Naive thymus-derived CD4-positive, alpha-beta T cell (primary cell): ENCODE results near the gene MKX. TPM values are rescaled to one million over a fixed set of nuclear protein-coding genes. Genes with fewer than 3 reads are reported as not detected.

Source experiments
- ATAC-seq: fragments of 150-1000 bp; cut with Tn5 transposase; 2 replicates; pipeline ENCODE4 v1.10.0; 2021; ENCODE audit warnings: mild to moderate bottlenecking, moderate library complexity
- CTCF ChIA-PET: fragments of 350-600 bp; sonication (Branson Sonifier 250); formaldehyde crosslinking; loops from one replicate; lab custom pipeline; 2021; ENCODE audit warnings: antibody characterized with exemption; lab: Charles Lee
- POLR2A ChIA-PET: fragments of 350-600 bp; sonication (Branson Sonifier 250); formaldehyde crosslinking; loops from one replicate; lab custom pipeline; 2021; ENCODE audit warnings: antibody characterized with exemption, inconsistent platforms; lab: Charles Lee
- DNase-seq, 9 donors: peaks; one replicate each; pipeline versions ENCODE4 v3.0.0 to v3.0.0-alpha.2; 2020 to 2022; ENCODE audit warnings: mixed read lengths in 1 of 9
- H3K27ac ChIP-seq: one replicate; pipeline ENCODE4 v1.7.0; 2013; ENCODE audit warnings: mild to moderate bottlenecking, low read depth, low read length, moderate library complexity
- H3K27me3 ChIP-seq, 2 donors: one replicate each; pipeline ENCODE4 v1.7.0; 2013; ENCODE audit warnings: low read length in 2 of 2, mild to moderate bottlenecking in 2 of 2, moderate library complexity in 2 of 2; ENCODE audit not compliant: control insufficient read depth in 2 of 2, insufficient read depth in 2 of 2
- H3K36me3 ChIP-seq, 3 experiments: 1 replicate in 2 of 3; 2 replicates in 1 of 3; pipeline ENCODE4 v1.7.0; 2013; ENCODE audit warnings: low read length in 3 of 3, mild to moderate bottlenecking in 3 of 3, moderate library complexity in 1 of 3; ENCODE audit not compliant: insufficient read depth in 3 of 3, control insufficient read depth in 2 of 3
- H3K4me1 ChIP-seq, 2 donors: one replicate each; pipeline ENCODE4 v1.7.0; 2013; ENCODE audit warnings: low read length in 2 of 2, mild to moderate bottlenecking in 2 of 2, moderate library complexity in 1 of 2; ENCODE audit not compliant: control insufficient read depth in 2 of 2, insufficient read depth in 2 of 2
- H3K4me3 ChIP-seq: 2 replicates; pipeline ENCODE4 v1.7.0; 2013; ENCODE audit warnings: mild to moderate bottlenecking, low read length
- H3K9me3 ChIP-seq, 3 experiments: 1 replicate in 2 of 3; 2 replicates in 1 of 3; pipeline ENCODE4 v1.7.0; 2013; ENCODE audit warnings: low read length in 3 of 3; ENCODE audit not compliant: control insufficient read depth in 2 of 3
- H3K27ac Mint-ChIP-seq, 9 donors: one replicate each; pipeline ENCODE4 v1.8.0; 2020 to 2022; ENCODE audit warnings: mixed read lengths in 9 of 9, mild to moderate bottlenecking in 8 of 9, moderate library complexity in 5 of 9, inconsistent platforms in 2 of 9
- H3K27me3 Mint-ChIP-seq, 5 donors: one replicate each; pipeline ENCODE4 v1.8.0; 2021 to 2022; ENCODE audit warnings: mixed read lengths in 5 of 5, mild to moderate bottlenecking in 1 of 5
- H3K36me3 Mint-ChIP-seq, 5 donors: one replicate each; pipeline ENCODE4 v1.8.0; 2020 to 2022; ENCODE audit warnings: mixed read lengths in 5 of 5, mild to moderate bottlenecking in 3 of 5, inconsistent platforms in 1 of 5
- H3K4me1 Mint-ChIP-seq, 7 donors: one replicate each; pipeline ENCODE4 v1.8.0; 2020 to 2022; ENCODE audit warnings: mixed read lengths in 7 of 7, mild to moderate bottlenecking in 3 of 7, inconsistent platforms in 1 of 7
- H3K4me3 Mint-ChIP-seq, 10 donors: one replicate each; pipeline ENCODE4 v1.8.0; 2020 to 2022; ENCODE audit warnings: mild to moderate bottlenecking in 10 of 10, mixed read lengths in 10 of 10, moderate library complexity in 6 of 10, inconsistent platforms in 2 of 10
- H3K9me3 Mint-ChIP-seq, 11 donors: one replicate each; pipeline ENCODE4 v1.8.0; 2020 to 2022; ENCODE audit warnings: mixed read lengths in 11 of 11, mild to moderate bottlenecking in 4 of 11, inconsistent platforms in 1 of 11, moderate library complexity in 1 of 11
- intact Hi-C, 2 donors: fragments of 100-400 bp; cut with micrococcal nuclease; formaldehyde crosslinking; loops; one replicate each; pipeline ENCODE4 v1.15.1; 2023
- polyA plus RNA-seq, 2 donors: library from polyadenylated mRNA; unstranded; fragments of 300-500 nt; fragmentation: Illumina TruSeq; gene quantifications; one replicate each; pipeline ENCODE4 v1.2.3, GENCODE V29; 2021
- total RNA-seq, 6 experiments: library from RNA in 5 of 6; stranded (reverse) in 5 of 6; gene quantifications; 1 replicate in 5 of 6; 2 replicates in 1 of 6; pipeline ENCODE4 v1.2.3 and lab custom pipeline; 2021 to 2026

The MKX gene
- total and polyA plus RNA-seq, 7 experiments from 2014 or later = not detected

DNA sequence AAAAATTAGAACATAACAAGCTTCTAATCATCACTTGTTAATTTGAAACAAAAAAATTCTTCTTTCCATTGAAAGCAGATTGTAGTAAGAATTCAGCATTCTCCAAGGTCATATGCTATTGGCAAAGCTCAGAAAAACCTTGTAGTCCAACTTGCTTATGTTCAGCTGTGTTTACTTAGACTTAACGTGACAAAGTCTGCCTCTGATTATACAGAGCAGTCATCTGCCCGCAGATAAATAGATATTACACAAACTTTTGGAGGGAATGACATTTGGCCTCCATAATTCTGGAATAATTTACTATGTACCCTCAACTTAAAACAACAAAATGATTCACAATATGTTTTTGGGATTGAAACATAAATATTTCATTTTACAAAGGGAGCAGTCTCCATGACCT, 45.8 kb downstream of the MKX start:
- Histone ChIP-seq H3K27me3 (no peaks in the 10 kb centered on the region), H3K4me1 (no peaks in the 10 kb centered on the region), H3K27ac (no peak overlapping the region), H3K36me3 (no peaks in the 10 kb centered on the region), H3K9me3 (no peaks in the 10 kb centered on the region), H3K4me3 (no peak overlapping the region)
- H3K4me1 Mint-ChIP-seq = no peaks in the 10 kb centered on the region
- POLR2A ChIA-PET = no interaction called here
- H3K27me3 Mint-ChIP-seq = peaks cover 12 to 34% (median 18%) of the 10 kb centered on the region in 5 donors
- H3K4me3 Mint-ChIP-seq = no peak overlapping the region
- H3K36me3 Mint-ChIP-seq = no peaks in the 10 kb centered on the region
- ATAC-seq = no peak
- H3K27ac Mint-ChIP-seq = no peak overlapping the region
- DNase-seq = no peak
- intact Hi-C loops = no loop called here
- CTCF ChIA-PET = no interaction called here
- no peaks in the 10 kb centered on the region for H3K9me3 Mint-ChIP-seq

- Histone ChIP-seq H3K36me3 (no peaks in the 10 kb centered on the region), H3K27me3 (no peaks in the 10 kb centered on the region), H3K9me3 (no peaks in the 10 kb centered on the region), H3K27ac (no peak overlapping the region), H3K4me1 (no peaks in the 10 kb centered on the region), H3K4me3 (no peak overlapping the region)
- Mint-ChIP-seq H3K4me1 (no peaks in the 10 kb centered on the region), H3K4me3 (no peak overlapping the region), H3K9me3 (no peaks in the 10 kb centered on the region), H3K27me3 (peaks cover 12 to 34% (median 14%) of the 10 kb centered on the region in 5 donors), H3K27ac (no peak overlapping the region), H3K36me3 (no peaks in the 10 kb centered on the region)
- POLR2A ChIA-PET = no interaction called here
- no peak for DNase-seq
- CTCF ChIA-PET = no interaction called here
- intact Hi-C loops = no loop called here
- no peak for ATAC-seq
Observed at GRCh38 chr10:27698961-27699360, 46.7 kb downstream of the MKX start.

GRCh38 chr10:27696466-27696865, 49.2 kb downstream of the MKX start:
- ATAC-seq (no peak), DNase-seq (no peak)
- Histone ChIP-seq H3K27me3 (no peaks in the 10 kb centered on the region), H3K27ac (no peak overlapping the region), H3K9me3 (no peaks in the 10 kb centered on the region), H3K4me3 (no peak overlapping the region), H3K36me3 (no peaks in the 10 kb centered on the region), H3K4me1 (no peaks in the 10 kb centered on the region)
- Mint-ChIP-seq H3K36me3 (no peaks in the 10 kb centered on the region), H3K4me3 (no peak overlapping the region), H3K27me3 (peaks cover 12 to 34% (median 14%) of the 10 kb centered on the region in 5 donors), H3K4me1 (no peaks in the 10 kb centered on the region), H3K9me3 (no peaks in the 10 kb centered on the region), H3K27ac (no peak overlapping the region)
- intact Hi-C loops = no loop called here
- POLR2A ChIA-PET = no interaction called here
- CTCF ChIA-PET = interaction anchor here (0.6 kb wide), 1 partner anchor 26 kb away, joined by 3 read pairs; no protein-coding TSS in a partner anchor

GRCh38 chr10:27695706-27696105, 49.9 kb downstream of the MKX start:
- Histone ChIP-seq H3K9me3 (no peaks in the 10 kb centered on the region), H3K27ac (no peak overlapping the region), H3K27me3 (no peaks in the 10 kb centered on the region), H3K36me3 (no peaks in the 10 kb centered on the region), H3K4me3 (no peak overlapping the region), H3K4me1 (no peaks in the 10 kb centered on the region)
- ChIA-PET CTCF (no interaction called here), POLR2A (no interaction called here)
- no peaks in the 10 kb centered on the region for H3K36me3 Mint-ChIP-seq
- H3K4me1 Mint-ChIP-seq = no peaks in the 10 kb centered on the region
- H3K9me3 Mint-ChIP-seq = no peaks in the 10 kb centered on the region
- no peak overlapping the region for H3K4me3 Mint-ChIP-seq
- peaks cover 12 to 34% (median 17%) of the 10 kb centered on the region in 5 donors for H3K27me3 Mint-ChIP-seq
- DNase-seq = no peak
- H3K27ac Mint-ChIP-seq = no peak overlapping the region
- ATAC-seq = no peak
- intact Hi-C loops = no loop called here

DNA sequence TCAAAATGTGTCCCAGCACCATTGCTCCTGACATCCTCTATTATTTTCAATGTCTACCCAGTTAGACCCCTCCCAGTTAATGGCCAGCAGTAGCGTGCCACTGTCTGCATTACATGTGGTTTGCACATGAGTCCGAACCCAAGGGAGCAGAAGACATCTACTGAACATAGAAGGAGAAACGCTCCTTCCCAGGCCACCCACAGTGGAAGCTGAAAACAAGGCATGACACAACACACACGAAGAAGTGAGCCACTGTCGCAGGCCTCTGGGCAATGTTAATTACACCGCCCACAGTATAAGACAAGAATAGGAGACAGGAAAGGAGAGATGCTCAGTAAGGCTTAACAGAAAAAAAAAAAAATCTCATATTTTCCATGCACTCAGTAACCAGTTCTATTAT, 50.5 kb downstream of the MKX start:
- Mint-ChIP-seq H3K27me3 (peaks cover 12 to 33% (median 17%) of the 10 kb centered on the region in 5 donors), H3K36me3 (no peaks in the 10 kb centered on the region), H3K9me3 (no peaks in the 10 kb centered on the region), H3K4me1 (no peaks in the 10 kb centered on the region), H3K27ac (no peak overlapping the region), H3K4me3 (no peak overlapping the region)
- H3K27ac ChIP-seq = no peak overlapping the region
- DNase-seq (no peak), ATAC-seq (no peak)
- H3K27me3 ChIP-seq = no peaks in the 10 kb centered on the region
- H3K4me1 ChIP-seq = no peaks in the 10 kb centered on the region
- no peak overlapping the region for H3K4me3 ChIP-seq
- H3K36me3 ChIP-seq = no peaks in the 10 kb centered on the region
- ChIA-PET POLR2A (no interaction called here), CTCF (no interaction called here)
- no peaks in the 10 kb centered on the region for H3K9me3 ChIP-seq
- intact Hi-C loops = no loop called here

DNA sequence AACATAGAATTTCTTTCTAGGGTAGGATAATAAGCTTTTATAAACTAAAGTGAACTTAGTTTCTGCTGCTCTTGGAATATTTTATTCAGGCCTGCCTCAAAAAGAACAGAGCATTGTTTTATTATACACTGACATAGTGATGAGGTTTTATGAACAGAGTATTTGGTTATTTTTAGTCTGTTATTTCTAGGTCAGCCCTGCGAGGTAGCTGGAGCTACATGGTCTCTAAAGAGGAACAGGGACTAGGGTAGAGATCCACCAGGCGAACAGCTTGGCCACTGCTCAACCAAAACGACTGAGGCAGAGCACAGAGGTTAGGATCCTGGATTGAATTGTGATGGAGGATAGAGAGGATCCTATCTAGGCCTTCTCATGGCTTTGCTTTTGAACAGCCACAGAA, 53.0 kb downstream of the MKX start:
- Mint-ChIP-seq H3K27ac (no peak overlapping the region), H3K9me3 (peaks cover 0 to 7% (median 0%) of the 10 kb centered on the region in 11 donors), H3K4me3 (no peak overlapping the region), H3K27me3 (peaks cover 14 to 32% (median 27%) of the 10 kb centered on the region in 5 donors), H3K4me1 (no peaks in the 10 kb centered on the region), H3K36me3 (peaks cover 0 to 4% (median 0%) of the 10 kb centered on the region in 5 donors)
- Histone ChIP-seq H3K27me3 (no peaks in the 10 kb centered on the region), H3K9me3 (no peaks in the 10 kb centered on the region), H3K36me3 (no peaks in the 10 kb centered on the region), H3K4me3 (no peak overlapping the region), H3K27ac (no peak overlapping the region), H3K4me1 (no peaks in the 10 kb centered on the region)
- intact Hi-C loops = no loop called here
- ATAC-seq = no peak
- no peak for DNase-seq
- POLR2A ChIA-PET = no interaction called here
- CTCF ChIA-PET = interaction anchor here (0.5 kb wide), 1 partner anchor 13 kb away, joined by 3 read pairs; no protein-coding TSS in a partner anchor

DNA sequence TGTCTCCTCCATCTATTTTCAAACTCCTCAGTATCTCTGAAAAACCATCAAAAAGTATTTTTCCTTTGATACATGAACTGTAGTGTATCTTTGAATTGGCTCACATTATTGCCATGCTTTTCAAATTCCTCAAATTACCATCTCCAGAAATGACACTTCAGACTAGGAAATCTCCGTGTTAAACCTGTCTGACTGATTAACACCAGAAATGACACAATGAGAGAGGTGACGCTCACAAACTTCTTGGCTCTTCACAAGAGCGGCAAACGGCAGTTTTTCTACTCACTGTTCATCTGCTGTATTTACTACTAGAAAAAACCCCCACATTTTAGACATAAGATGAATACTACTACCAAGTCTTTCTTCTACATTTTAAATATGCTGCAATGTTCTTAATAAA, 56.6 kb downstream of the MKX start:
- H3K4me3 ChIP-seq = no peak overlapping the region
- Mint-ChIP-seq H3K9me3 (peaks cover 0 to 7% (median 0%) of the 10 kb centered on the region in 11 donors), H3K36me3 (peaks cover 0 to 4% (median 0%) of the 10 kb centered on the region in 5 donors), H3K27ac (no peak overlapping the region), H3K27me3 (peaks cover 8 to 38% (median 23%) of the 10 kb centered on the region in 5 donors), H3K4me3 (no peak overlapping the region), H3K4me1 (no peaks in the 10 kb centered on the region)
- H3K36me3 ChIP-seq = no peaks in the 10 kb centered on the region
- no peaks in the 10 kb centered on the region for H3K4me1 ChIP-seq
- H3K27ac ChIP-seq = no peak overlapping the region
- ChIA-PET POLR2A (no interaction called here), CTCF (no interaction called here)
- DNase-seq (no peak), ATAC-seq (no peak)
- H3K9me3 ChIP-seq = no peaks in the 10 kb centered on the region
- no peaks in the 10 kb centered on the region for H3K27me3 ChIP-seq
- intact Hi-C loops = no loop called here
